ENCODE measurements around the gene RNASE12. TPM values are rescaled to one million over a fixed set of nuclear protein-coding genes. Genes with fewer than 3 reads are reported as not detected.

RNASE12 gene, protein sequence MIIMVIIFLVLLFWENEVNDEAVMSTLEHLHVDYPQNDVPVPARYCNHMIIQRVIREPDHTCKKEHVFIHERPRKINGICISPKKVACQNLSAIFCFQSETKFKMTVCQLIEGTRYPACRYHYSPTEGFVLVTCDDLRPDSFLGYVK
- not detected for total RNA-seq (2021; ENCODE audit: unreplicated experiment)
- not detected in 2 replicates for polyA plus RNA-seq (2012)
- Bru-seq, nascent RNA, result not detected
- BruChase-seq, experiment 1, labeled RNA remaining after a 6-hour chase, result not detected
- not detected for BruChase-seq, experiment 2, labeled RNA remaining after a 2-hour chase
- long read RNA-seq, result 0 reads

- Histone ChIP-seq H3K27me3 (ENCODE audit: insufficient read depth, low read length) (peaks cover 18% of the 10 kb centered on the region; the same call in 1 of the 2 replicates), H3K9me3 (ENCODE audit: control insufficient read depth in 1 of 2, insufficient read depth in 1 of 2, low read depth in 1 of 2, low read length in 2 of 2) (no peaks in the 10 kb centered on the region), H3K27ac (ENCODE audit: low read depth, low read length) (no peak within 1 kb of the TSS), H2AFZ (ENCODE audit: low read depth, low read length, poor library complexity, severe bottlenecking) (no peak within 1 kb of the TSS), H3K36me3 (ENCODE audit: control insufficient read depth in 1 of 2, insufficient read depth in 2 of 2, low read length in 2 of 2) (no peaks in the 10 kb centered on the region), H3K4me2 (ENCODE audit: low read length) (no peak within 1 kb of the TSS), H4K20me1 (ENCODE audit: insufficient read depth) (no peaks in the 10 kb centered on the region), H3K4me3 (replicated peaks in 1 of 2; ENCODE audit: low read depth in 1 of 2, low read length in 2 of 2) (no peak within 1 kb of the TSS), H3K9ac (ENCODE audit: low read length) (no peak within 1 kb of the TSS), H3K79me2 (ENCODE audit: insufficient read depth, low read length) (no peaks in the 10 kb centered on the region), H3K9me2 (ENCODE audit: insufficient read depth) (no peaks in the 10 kb centered on the region), H3K4me1 (ENCODE audit: control insufficient read depth in 1 of 2, insufficient read depth in 2 of 2, low read length in 2 of 2) (no peaks in the 10 kb centered on the region)
- ATAC-seq (no peak), DNase-seq (ENCODE audit: low read depth, low spot score) (no peak)
- CTCF ChIA-PET, result no interaction called here
- intact Hi-C loops (cut with micrococcal nuclease), result no loop called here
- RAD21 ChIA-PET (ENCODE audit: low non-redundant PET in 1 of 2, low total read pairs in 2 of 2, uncharacterized antibody in 2 of 2, unreplicated experiment in 2 of 2), result no interaction called here
- POLR2A ChIA-PET, result no interaction called here
- no TSS peak for BruUV-seq (replicated peaks)
- no peak for TF ChIP-seq SRF (IDR thresholded peaks at IDR 0.05; ENCODE audit: low read depth)
Measured at GRCh38 chr14:20591235-20591634, at the start of gene RNASE12. TSS of gene RNASE12 (minus strand) at chr14:20591376. CDS start at chr14:20590723, 653 bp downstream.

DNA sequence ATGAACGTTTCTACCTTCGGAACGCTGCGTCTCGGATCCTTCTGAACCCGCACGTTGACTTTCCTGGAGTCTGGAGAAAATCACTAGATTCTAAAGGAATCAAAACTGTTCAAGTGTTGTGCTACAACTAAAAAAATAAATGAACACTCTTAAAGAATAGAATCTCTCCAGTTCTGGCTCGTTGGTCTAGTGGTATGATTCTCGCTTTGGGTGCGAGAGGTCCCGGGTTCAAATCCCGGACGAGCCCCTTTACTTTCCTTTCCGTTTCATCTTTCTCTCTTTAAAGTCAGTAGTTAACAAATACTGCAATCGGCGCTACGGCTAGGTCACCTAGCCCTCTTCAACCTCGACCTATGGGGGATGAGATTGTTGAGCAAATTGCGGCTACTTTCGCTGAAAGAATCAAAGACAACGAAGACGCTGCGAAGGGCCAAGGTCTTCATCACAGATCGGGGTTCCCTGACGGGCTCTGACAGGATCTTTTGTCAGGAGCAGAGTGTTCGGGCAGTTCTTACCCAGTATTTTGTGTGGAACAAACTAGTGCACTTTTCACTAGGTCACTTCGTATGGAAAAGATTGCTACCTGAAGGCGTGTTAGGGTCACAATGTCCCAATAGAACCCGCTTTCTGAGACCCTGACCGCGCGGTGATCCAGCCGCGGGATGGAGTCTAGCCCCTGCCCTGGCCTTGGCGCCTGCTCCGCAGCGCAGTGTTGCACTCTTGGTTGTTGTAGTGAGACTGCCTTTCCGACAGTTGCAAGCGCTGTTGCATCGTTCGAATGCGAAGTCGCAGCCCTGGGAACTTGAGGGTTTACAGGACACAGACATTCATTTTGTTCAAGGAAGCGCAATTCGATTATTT is 41.9 kb upstream of the RNASE12 start:
- intact Hi-C loops (cut with micrococcal nuclease), result loop anchor here (1.0 kb wide), 1 partner anchor 20 kb away; no protein-coding TSS in a partner anchor
- peaks cover 0 to 28% of the 10 kb centered on the region in 2 experiments; a peak in 3 of 4 replicates for H3K4me1 ChIP-seq (ENCODE audit: control insufficient read depth in 1 of 2, insufficient read depth in 2 of 2, low read length in 2 of 2)
- no peaks in the 10 kb centered on the region for H4K20me1 ChIP-seq (ENCODE audit: insufficient read depth)
- H3K79me2 ChIP-seq (ENCODE audit: insufficient read depth, low read length), result no peaks in the 10 kb centered on the region
- POLR2A ChIA-PET, result no interaction called here
- peak overlapping the region; percentile 30; the same call in 1 of the 2 replicates for H3K27ac ChIP-seq (ENCODE audit: low read depth, low read length)
- no peaks in the 10 kb centered on the region for H3K36me3 ChIP-seq (ENCODE audit: control insufficient read depth in 1 of 2, insufficient read depth in 2 of 2, low read length in 2 of 2)
- ATAC-seq (peak; percentile 76), DNase-seq (ENCODE audit: low read depth, low spot score) (no peak)
- H3K4me3 ChIP-seq (replicated peaks in 1 of 2; ENCODE audit: low read depth in 1 of 2, low read length in 2 of 2), result peak overlapping the region; percentile 30 to 42
- TF ChIP-seq EGR1 (IDR thresholded peaks at IDR 0.05; ENCODE audit: low read depth), result no peak
- TF ChIP-seq CBX3 (IDR thresholded peaks at IDR 0.05; ENCODE audit: low read depth), result peak; percentile 65; the same call in 1 of the 2 replicates
- no peak for TF ChIP-seq JUND (IDR thresholded peaks at IDR 0.05)
- TF ChIP-seq TCF7L2 (IDR thresholded peaks at IDR 0.05; ENCODE audit: borderline replicate concordance, extremely low read depth, insufficient read depth, insufficient read length), result peak; percentile 7
- TF ChIP-seq RAD21 (IDR thresholded peaks at IDR 0.05; ENCODE audit: low read depth), result no peak
- TF ChIP-seq ATF3 (IDR thresholded peaks at IDR 0.05), result peak; percentile 92
- no peak for TF ChIP-seq ZFX (IDR thresholded peaks at IDR 0.05)
- TF ChIP-seq CEBPB (IDR thresholded peaks at IDR 0.05; ENCODE audit: low read depth), result no peak
- no peak for TF ChIP-seq ZBTB33 (IDR thresholded peaks at IDR 0.05; ENCODE audit: extremely low read depth, insufficient replicate concordance, low read length)
- H3K4me2 ChIP-seq (ENCODE audit: low read length), result peak overlapping the region; percentile 74
- no peaks in the 10 kb centered on the region for H3K9me3 ChIP-seq (ENCODE audit: control insufficient read depth in 1 of 2, insufficient read depth in 1 of 2, low read depth in 1 of 2, low read length in 2 of 2)
- BruUV-seq (replicated peaks), result no TSS peak
- peak overlapping the region; percentile 89 for H2AFZ ChIP-seq (ENCODE audit: low read depth, low read length, poor library complexity, severe bottlenecking)
- CTCF ChIA-PET, result interaction anchor here (1.3 kb wide), 1 partner anchor 20 kb away, joined by 4 read pairs; no protein-coding TSS in a partner anchor
- RAD21 ChIA-PET (ENCODE audit: low non-redundant PET in 1 of 2, low total read pairs in 2 of 2, uncharacterized antibody in 2 of 2, unreplicated experiment in 2 of 2), result interaction anchor here (0.7 kb wide), 2 partner anchors 20 kb away, joined by 3 to 4 read pairs; no protein-coding TSS in a partner anchor
- H3K9me2 ChIP-seq (ENCODE audit: insufficient read depth), result no peaks in the 10 kb centered on the region
- H3K9ac ChIP-seq (ENCODE audit: low read length), result 0 out of 2 replicates have a peak overlapping the region, but pooled peaks have one; percentile 17
- H3K27me3 ChIP-seq (ENCODE audit: insufficient read depth, low read length), result no peaks in the 10 kb centered on the region; the same call in 1 of the 2 replicates

All from HCT116 (cell line).